GM12892 (cell line): Measurements from ENCODE around the gene TCEANC2.

Source experiments
- DNase-seq: peaks from one replicate; pipeline ENCODE4 v3.0.0; 2011; ENCODE audit not compliant: insufficient read length
- FAIRE-seq: peaks from 2 replicates; lab custom pipeline; 2011; peaks lifted over from hg19 to GRCh38; lab: Jason Lieb, UNC
- POLR2A ChIP-seq: IDR thresholded peaks from 2 replicates; pipeline ENCODE4 v1.6.1; 2011; ENCODE audit warnings: low read depth, low read length, control low read depth
- POLR2AphosphoS5 ChIP-seq: IDR thresholded peaks from 2 replicates; pipeline ENCODE4 v1.6.1; 2011; ENCODE audit warnings: low read depth, low read length, control low read depth
- TAF1 ChIP-seq: IDR thresholded peaks from 2 replicates; pipeline ENCODE4 v1.6.1; 2011; ENCODE audit warnings: low read depth, mild to moderate bottlenecking, control low read depth, low read length, borderline replicate concordance

Gene TCEANC2

DNA sequence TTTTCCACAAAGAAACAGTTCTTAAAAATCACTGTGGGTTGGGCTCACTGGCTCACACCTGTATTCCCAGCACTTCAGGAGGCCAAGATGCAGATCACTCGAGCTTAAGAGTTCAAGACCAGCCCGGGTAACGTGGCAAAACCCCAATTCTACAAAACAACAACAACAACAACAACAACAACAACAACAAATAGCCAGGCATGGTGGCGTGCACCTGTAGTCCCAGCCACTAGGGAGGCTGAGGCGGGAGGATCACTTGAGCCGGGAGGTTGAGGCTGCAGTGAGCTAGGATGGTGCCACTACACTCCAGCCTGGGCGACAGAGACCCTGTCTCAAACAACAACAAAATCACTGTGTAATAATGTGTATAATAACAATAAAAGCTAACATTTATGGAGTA lies 58.6 kb downstream of the TCEANC2 start:
- DNase-seq = no peak
- FAIRE-seq = no peak
- TF ChIP-seq POLR2AphosphoS5 = no peak
- TF ChIP-seq POLR2A = no peak
- no peak for TF ChIP-seq TAF1

DNA sequence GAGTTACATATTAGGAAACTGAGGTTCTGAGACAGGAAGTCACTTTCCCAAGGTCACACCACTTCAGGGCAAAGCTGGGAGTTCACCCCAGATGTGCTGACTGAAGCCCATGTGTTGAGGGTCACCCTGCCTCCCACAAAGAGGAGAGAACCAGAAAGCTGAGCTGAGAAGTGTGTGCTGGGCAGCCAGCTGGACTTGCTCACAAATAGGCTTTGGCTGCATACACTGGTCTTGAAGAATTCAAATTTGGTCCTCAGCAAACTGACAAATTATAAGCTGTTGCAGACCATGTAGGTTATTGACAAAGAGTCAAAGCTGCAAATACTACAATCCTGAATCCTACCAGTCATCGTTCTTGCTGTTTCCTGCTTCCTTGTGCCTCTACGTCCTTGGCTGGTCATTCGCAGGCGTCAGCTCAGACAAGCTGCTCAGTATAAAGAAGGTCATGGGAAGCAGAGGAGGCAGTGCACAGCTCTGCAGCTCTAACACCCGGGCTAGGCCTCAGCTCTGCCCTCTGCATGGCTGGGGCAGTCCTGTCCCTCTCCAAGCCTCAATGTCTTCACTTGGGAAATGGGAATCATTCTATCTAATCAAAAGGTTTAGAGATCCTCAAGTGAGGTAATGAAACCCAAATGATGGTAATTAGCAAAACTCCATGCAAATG lies 59.4 kb downstream of the TCEANC2 start:
- no peak for TF ChIP-seq POLR2A
- TF ChIP-seq POLR2AphosphoS5 = no peak
- TF ChIP-seq TAF1 = no peak
- no peak for FAIRE-seq
- no peak for DNase-seq

DNA sequence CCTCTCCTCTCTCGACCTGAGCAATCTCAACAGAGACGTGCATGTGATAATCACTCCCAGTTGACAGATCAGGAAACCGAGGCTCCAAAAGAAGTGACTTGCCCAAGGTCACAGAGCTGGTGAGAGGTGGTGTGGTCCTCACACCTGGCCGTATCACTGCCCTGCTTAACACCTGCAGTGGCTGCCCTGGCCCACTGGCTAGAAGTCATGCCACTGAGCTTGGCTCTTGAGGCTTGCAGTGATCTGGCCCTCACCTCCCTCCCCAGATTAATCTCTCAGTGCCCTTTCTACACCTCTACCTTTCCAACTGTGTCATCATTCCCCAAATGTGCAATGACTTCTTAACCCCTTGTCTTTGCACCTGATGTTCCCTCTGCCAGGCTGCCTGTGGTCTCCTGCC lies 60.6 kb downstream of the TCEANC2 start:
- TF ChIP-seq POLR2A (no peak), POLR2AphosphoS5 (no peak), TAF1 (no peak)
- no peak for DNase-seq
- no peak for FAIRE-seq

DNA sequence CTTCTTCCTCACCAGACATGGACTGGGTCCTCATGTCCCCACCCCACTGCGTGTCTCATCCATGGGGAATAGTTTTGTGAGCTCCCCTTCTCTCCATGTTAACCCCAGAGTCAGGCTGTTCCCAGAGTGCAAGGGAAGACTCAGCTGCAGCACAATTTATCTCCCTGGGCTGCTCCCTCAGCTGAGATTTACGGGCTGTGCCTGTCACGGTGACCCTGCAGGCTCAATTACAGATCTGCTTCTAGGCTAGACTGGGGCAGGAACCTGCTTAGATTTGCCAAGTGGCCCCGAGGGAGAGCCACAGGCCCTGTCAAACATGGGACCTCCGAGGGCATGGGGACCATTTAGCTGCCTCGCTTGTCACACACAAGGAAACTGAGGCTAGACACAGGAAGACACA lies 61.5 kb downstream of the TCEANC2 start:
- no peak for TF ChIP-seq TAF1
- FAIRE-seq = no peak
- DNase-seq = no peak

DNA sequence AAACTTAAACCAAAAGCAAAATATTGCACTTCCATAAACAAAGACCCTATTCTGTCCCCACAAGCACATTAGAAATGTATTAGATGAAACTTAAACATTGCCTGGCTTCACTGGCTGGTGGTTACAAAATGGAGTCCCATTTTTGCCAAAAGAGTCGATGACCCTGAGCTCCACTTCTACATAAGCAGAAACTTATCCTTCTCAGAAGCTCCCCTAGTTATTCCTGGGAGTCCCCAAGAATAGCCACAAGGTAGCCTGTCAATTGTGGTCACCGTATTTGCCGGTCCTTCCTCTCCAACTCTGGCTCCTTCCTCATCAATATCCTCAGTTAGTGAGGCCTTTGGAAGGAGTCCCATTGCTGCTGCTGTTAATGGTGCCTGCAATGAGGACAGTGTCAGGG lies 62.1 kb downstream of the TCEANC2 start:
- TF ChIP-seq POLR2A (no peak), POLR2AphosphoS5 (no peak), TAF1 (no peak)
- DNase-seq (no peak), FAIRE-seq (no peak)

DNA sequence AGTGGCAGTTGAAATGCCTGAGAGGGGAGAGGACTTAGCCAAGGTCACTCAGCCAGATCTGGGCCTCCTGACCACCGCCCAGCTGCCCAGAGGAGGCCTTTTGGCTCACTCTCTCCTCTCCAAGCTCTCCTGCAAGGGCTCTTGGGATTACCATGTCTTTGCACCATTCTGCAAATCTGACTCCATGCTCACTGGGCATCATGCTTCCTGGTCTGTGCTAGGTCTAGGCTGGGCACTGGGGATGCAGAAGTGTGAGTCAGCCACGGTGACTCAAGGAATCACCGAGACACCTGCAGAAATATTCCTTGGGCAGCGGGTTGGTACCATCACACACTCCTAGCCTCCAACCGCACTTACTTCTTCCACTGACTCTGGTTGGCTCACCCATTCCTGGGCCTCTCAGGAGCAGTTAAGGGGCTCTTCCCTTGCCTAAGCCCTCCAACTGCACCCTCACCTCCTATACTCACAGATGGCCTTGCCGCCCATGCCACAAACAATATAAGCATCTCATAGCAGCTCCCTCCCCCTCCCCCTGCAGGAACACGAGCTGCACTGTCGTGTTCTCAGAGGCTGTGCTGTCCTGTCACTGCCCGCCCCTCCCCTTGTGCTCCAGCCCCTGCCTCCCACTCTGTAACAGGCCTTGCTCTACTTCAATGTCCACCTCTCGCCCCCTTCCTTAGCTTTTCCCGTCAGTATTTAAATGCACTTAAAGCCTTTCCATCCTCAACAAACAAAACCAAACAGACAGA lies 64.6 kb downstream of the TCEANC2 start:
- FAIRE-seq (no peak), DNase-seq (no peak)
- no peak for TF ChIP-seq POLR2A
- no peak for TF ChIP-seq POLR2AphosphoS5
- no peak for TF ChIP-seq TAF1

DNA sequence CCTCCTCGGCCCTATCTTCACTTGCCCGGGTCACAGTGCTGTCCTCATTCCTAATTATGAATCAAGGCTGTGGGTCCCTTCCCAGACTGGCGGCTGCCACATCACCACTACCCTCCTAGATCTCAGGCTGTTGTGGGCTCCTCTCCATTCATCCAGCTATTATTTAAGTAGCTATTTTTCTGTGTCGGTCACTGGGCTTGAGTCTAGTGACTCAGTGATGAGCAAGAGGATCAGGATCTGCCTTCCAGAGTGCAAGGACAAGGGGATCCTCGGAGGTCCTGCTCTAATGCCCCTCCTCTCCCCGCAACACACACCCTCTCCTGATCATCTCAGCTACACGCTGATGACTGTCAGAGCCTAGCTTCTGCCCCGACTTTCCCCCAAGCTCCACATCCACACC lies 65.3 kb downstream of the TCEANC2 start:
- DNase-seq (no peak), FAIRE-seq (no peak)
- TF ChIP-seq POLR2A (no peak), POLR2AphosphoS5 (no peak), TAF1 (no peak)

DNA sequence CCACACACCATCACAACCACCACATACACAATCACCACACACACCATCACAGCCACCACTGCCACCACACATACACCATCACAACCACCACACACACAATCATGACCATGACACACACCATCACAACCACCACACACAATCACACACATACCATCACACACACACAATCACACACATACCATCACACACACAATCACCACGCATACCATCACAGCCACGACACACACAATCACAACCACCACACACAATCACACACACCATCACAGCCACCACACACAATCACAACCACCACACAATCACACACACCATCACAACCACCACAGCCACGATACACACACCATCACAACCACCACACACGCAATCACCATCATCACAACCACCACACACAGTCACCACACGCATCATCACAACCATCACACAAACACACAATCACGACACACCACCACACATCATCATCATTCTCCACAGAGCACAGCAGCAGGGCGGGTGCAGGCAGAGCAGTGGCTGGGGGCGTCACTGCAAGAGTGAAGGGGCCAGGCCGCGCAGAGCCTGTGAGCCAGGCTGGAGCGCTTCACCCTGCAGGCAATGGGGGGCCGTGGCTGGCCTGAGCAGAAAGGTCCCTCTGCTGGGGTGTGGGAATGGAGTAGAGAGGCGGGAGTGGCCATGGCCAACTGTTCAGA lies 66.8 kb downstream of the TCEANC2 start:
- DNase-seq (no peak), FAIRE-seq (peak; percentile 88)
- TF ChIP-seq POLR2A (no peak), TAF1 (no peak), POLR2AphosphoS5 (no peak)

DNA sequence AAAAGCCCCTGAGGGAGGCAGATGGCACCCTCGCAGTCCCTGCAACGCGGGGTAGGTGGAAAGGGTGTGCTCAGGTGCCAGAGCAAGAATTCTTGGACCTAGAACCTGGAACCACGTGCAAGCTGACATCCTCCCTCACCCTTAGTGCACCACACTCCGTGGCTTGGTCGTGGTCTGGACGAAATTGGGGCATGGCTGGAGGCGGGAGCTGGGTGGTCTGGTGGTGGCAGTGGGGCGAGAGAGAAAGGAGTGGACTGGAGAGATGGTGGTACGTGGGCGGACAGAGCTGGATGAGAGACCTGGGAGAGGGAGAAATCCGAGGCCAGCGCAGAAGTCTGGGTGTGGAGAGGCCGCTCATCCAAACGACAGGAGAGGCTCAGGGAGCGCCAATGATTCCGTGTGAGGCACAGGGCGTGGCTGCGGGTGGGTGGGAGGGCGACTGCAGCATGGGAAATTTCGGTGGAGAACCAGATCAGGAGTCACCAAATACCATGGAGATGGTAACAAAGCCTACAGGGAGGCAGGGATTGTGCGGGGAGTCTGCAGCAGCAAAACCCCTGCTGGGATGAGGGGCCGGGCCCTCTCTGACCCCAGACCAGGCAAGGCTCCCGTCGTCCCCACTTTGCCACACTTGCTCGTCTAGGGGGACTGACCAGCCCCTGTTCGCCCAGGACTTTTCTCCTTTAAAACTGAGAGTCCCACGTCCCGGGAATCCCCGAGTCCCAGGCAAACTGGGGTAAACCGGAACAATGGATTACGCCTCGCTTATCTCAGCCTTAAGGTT lies 67.5 kb downstream of the TCEANC2 start:
- FAIRE-seq (no peak), DNase-seq (no peak)
- TF ChIP-seq TAF1 = no peak
- TF ChIP-seq POLR2A = no peak
- no peak for TF ChIP-seq POLR2AphosphoS5

DNA sequence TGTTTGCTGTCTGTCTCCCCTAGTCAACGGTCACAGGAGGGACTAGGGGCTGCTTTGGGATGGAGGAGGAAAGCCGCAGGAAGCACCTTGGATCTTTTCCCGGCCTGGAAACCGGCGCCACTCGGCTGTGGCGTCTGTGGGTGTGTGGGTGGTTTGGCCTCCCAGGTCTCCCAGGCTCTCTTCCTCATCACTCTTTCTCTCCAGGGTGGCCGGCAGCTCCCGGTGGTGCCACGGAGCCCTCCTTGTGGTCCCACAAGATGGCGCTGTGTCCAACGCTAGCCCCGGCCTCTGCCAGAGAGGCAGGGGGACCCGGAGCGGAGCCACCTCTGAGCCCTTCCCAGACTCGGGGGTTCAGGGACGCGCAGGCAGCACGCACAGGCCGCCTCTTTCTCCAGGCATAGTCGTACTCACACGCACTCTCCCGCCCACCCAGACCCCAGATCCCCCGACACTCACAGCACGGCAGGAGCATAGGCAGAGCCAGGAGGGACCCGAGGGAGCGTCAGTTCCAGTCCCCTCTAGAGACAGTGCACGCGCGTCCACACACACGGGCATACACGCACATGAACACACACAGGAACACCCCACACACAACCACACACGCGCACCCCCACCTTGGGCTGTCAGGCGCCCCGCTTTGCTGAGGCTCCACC lies 68.2 kb downstream of the TCEANC2 start:
- DNase-seq (peak; percentile 79), FAIRE-seq (no peak)
- TF ChIP-seq TAF1 (no peak), POLR2AphosphoS5 (no peak), POLR2A (no peak)

DNA sequence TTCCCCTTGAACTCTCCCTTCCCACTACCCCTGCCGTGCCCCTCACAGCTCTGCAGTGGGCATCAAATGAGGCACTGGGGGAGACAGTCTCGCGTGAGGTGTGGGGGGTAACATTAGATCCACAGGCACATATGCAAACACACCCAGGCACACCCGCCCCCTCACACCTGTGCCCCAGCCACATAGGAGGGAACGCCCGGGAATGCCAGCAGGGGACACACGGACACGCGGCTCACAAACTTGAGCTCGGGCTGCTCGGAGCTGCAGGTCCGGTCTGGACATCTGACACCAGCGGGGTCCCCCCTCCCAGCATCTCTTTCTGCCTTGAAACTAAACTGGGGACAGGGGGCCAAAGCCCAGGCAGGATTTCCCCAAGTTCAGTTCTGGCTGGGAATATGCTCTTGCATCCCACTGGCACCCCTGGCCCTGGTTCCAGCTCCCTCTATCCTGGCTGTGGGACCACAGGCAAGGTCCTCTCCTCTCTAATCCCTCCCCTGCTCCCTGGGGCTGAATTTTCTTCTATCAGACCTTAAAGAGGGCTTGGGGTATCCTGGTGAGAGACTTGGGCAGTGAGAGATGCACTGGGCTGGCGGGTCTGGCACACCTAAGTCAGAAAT lies 68.8 kb downstream of the TCEANC2 start:
- TF ChIP-seq POLR2A (no peak), POLR2AphosphoS5 (no peak), TAF1 (no peak)
- FAIRE-seq = no peak
- no peak for DNase-seq

DNA sequence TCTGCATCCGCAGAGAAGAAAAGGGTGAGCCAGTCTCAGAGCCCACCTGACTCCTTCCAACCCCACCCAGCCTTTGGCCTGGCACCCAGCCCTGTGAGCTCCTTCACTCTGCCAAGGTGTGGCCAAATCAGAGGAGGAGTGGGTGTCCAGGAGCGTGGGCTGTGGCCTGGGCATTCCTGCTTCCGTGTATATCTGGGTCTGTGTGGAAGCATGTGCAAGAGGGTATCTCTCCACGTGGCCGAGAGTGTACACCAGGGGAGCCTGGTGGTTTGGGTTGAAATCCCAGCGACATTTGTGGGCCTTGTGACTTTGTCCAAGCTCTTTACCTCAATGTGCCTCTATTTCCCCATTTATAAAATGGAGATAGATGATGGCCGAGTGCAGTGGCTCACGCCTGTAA lies 69.6 kb downstream of the TCEANC2 start:
- TF ChIP-seq TAF1 (no peak), POLR2A (no peak), POLR2AphosphoS5 (no peak)
- no peak for DNase-seq
- FAIRE-seq = no peak

DNA sequence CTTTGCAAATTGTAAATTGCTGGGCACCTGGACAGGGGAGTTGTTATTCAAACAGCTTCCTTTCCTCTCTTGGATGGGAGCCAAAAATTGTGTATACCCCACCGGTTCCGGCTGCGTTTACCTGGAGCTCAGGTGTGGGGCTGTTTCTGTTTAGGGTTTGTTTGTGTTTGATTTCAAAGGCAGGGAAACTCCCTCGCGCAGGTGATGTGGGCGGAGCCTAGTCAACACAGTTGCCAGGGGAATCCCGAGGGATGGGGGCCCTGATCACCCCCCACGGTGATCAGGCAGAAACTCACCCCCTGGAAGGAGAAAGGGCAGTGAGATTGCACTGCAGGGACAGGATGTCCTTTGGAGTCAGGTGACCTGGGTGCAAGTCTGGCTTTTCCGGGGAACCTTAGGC lies 71.1 kb downstream of the TCEANC2 start:
- DNase-seq (no peak), FAIRE-seq (no peak)
- TF ChIP-seq POLR2AphosphoS5 (no peak), TAF1 (no peak), POLR2A (no peak)
